HepG2 (cell line): ENCODE data around the gene CLEC16A. TPM values are rescaled to one million over a fixed set of nuclear protein-coding genes. Genes with fewer than 3 reads are reported as not detected.

Source experiments
- ELF1 ChIP-seq: sonication (generic); formaldehyde crosslinking; IDR thresholded peaks from 2 replicates; pipeline ENCODE4 v1.4.0; 2020; ENCODE audit warnings: missing genetic modification reagents
- EZH2 ChIP-seq: conservative IDR thresholded peaks from 2 replicates; pipeline ENCODE4 v1.6.1; 2012; ENCODE audit warnings: mild to moderate bottlenecking, low read depth, low read length, moderate library complexity
- FOXA3 ChIP-seq: IDR thresholded peaks from 2 replicates; pipeline ENCODE4 v1.6.1; 2016; ENCODE audit warnings: missing genetic modification reagents, missing compliant biosample characterization
- KMT2A ChIP-seq: sonication (generic); formaldehyde crosslinking; IDR thresholded peaks from 2 replicates; pipeline ENCODE4 v1.4.0; 2020; ENCODE audit warnings: missing genetic modification reagents
- NCOR1 ChIP-seq: fragments of 200-600 bp; sonication (generic); IDR thresholded peaks from 2 replicates; pipeline ENCODE4 v1.7.0; 2017; ENCODE audit warnings: antibody characterized with exemption, low read length, borderline replicate concordance
- PITX1 ChIP-seq: sonication (generic); formaldehyde crosslinking; IDR thresholded peaks from 2 replicates; pipeline ENCODE4 v1.5.1; 2020; ENCODE audit warnings: mild to moderate bottlenecking, missing genetic modification reagents
- RAD51 ChIP-seq: fragments of 450-650 bp; IDR thresholded peaks from 2 replicates; pipeline ENCODE4 v1.6.1; 2016; ENCODE audit warnings: borderline replicate concordance
- RFX3 ChIP-seq: IDR thresholded peaks from 2 replicates; pipeline ENCODE4 v1.6.1; 2016; ENCODE audit warnings: missing biosample characterization, missing genetic modification reagents
- TAF15 ChIP-seq: fragments of 200-400 bp; formaldehyde crosslinking; IDR thresholded peaks from one replicate; pipeline ENCODE4 v1.6.1; 2018; ENCODE audit warnings: mild to moderate bottlenecking, low read depth, low read length; ENCODE audit not compliant: poor library complexity, severe bottlenecking
- ZFP41 ChIP-seq: sonication (generic); formaldehyde crosslinking; IDR thresholded peaks from 2 replicates; pipeline ENCODE4 v1.4.0; 2020; ENCODE audit warnings: mild to moderate bottlenecking, missing genetic modification reagents, borderline replicate concordance
- ZFP90 ChIP-seq: sonication (generic); formaldehyde crosslinking; IDR thresholded peaks from 2 replicates; pipeline ENCODE4 v1.8.0; 2022; ENCODE audit warnings: missing genetic modification reagents, mild to moderate bottlenecking, inconsistent platforms, borderline replicate concordance
- ZNF224 ChIP-seq: sonication (generic); formaldehyde crosslinking; IDR thresholded peaks from 2 replicates; pipeline ENCODE4 v1.5.0; 2020; ENCODE audit warnings: mild to moderate bottlenecking, missing genetic modification reagents
- ZNF432 ChIP-seq: sonication (generic); formaldehyde crosslinking; IDR thresholded peaks from 2 replicates; pipeline ENCODE4 v1.5.0; 2020; ENCODE audit warnings: missing genetic modification reagents, mild to moderate bottlenecking, borderline replicate concordance
- ZNF558 ChIP-seq: sonication (generic); formaldehyde crosslinking; IDR thresholded peaks from 2 replicates; pipeline ENCODE4 v1.9.0; 2022; ENCODE audit warnings: mild to moderate bottlenecking, missing genetic modification reagents, borderline replicate concordance
- ZSCAN22 ChIP-seq: sonication (generic); formaldehyde crosslinking; IDR thresholded peaks from 2 replicates; pipeline ENCODE4 v1.4.0; 2020; ENCODE audit warnings: mild to moderate bottlenecking, missing genetic modification reagents
- polyA plus RNA-seq, 8 experiments: library from polyadenylated mRNA; depleted of rRNA in 3 of 8; stranded (reverse) in 7 of 8; unstranded in 1 of 8; fragments of >200 nt; fragmentation: Illumina TruSeq in 4 of 8; extraction: Trizol in 4 of 8; gene quantifications; 2 replicates each; pipeline versions ENCODE4 v1.2.1 to v1.2.3, GENCODE V29; 2011 to 2016; ENCODE audit warnings: low read depth in 4 of 8, missing spikeins in 1 of 8, mixed read lengths in 1 of 8; ENCODE audit not compliant: insufficient read depth in 1 of 8
- total RNA-seq, 5 experiments: library from RNA; depleted of rRNA; stranded (reverse); fragments of >200 nt; fragmentation: Illumina TruSeq; extraction: Trizol; gene quantifications; 2 replicates each; pipeline ENCODE4 v1.2.3, GENCODE V29; 2016; ENCODE audit warnings: low read depth in 1 of 5
- TF ChIP-seq, protein P1 (sequence below): sonication (generic); formaldehyde crosslinking; IDR thresholded peaks from 2 replicates; pipeline ENCODE4 v1.4.0; 2020; ENCODE audit warnings: missing genetic modification reagents
- TF ChIP-seq, protein P2 (sequence below): IDR thresholded peaks from 2 replicates; pipeline ENCODE4 v1.6.1; 2012; ENCODE audit warnings: low read depth, low read length, improper control_type of control experiment
- TF ChIP-seq, protein P3 (sequence below): sonication (generic); formaldehyde crosslinking; IDR thresholded peaks from 2 replicates; pipeline ENCODE4 v1.5.0; 2020; ENCODE audit warnings: missing genetic modification reagents, mild to moderate bottlenecking, borderline replicate concordance

The CLEC16A gene
- total and polyA plus RNA-seq, 2 of the 13 experiments (the other 11 are each of a cell fraction or from before 2014, with no cell fraction given) = 8.5 to 10.3 TPM

DNA sequence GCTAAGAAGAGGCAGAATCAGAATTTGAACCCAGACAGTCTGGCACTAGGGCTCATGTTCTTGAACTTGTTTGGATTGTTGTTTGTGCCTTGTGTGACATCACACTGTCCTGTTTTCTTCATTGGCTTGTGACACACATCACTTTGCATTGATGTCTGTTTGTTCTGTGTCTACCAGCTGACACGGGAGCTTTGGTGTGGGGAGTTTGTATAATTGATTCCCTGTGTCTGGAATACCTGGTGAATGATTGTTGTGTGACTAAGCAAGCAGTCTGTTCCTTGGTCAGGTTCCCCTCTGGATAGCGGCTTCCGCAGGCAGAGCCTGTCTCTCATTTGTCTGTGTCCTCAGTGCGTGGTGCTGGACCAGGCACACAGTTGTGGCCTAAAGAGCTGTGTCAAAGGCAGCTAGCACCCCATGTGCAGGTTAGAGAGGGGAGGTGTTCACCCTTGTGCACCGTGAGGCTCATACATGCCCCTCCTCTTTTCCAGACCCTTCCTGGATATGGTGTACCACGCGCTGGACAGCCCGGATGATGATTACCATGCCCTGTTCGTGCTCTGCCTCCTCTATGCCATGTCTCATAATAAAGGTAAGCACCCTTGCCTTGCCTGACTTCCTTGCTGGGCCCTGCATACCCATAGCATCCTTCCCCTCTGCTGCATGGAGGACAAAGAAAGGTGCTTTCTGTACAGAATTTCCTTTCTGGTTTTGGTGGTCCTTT lies 80.1 kb downstream of the CLEC16A start (continued):
- TF ChIP-seq ZNF432 (CRISPR knock-in tag) = no peak
- no peak for TF ChIP-seq KMT2A (CRISPR knock-in tag)
- TF ChIP-seq RFX3 (CRISPR knock-in tag) = no peak
- no peak for TF ChIP-seq ZSCAN22 (CRISPR knock-in tag)
- TF ChIP-seq ELF1 (CRISPR knock-in tag) = no peak
- TF ChIP-seq, protein P1, sequence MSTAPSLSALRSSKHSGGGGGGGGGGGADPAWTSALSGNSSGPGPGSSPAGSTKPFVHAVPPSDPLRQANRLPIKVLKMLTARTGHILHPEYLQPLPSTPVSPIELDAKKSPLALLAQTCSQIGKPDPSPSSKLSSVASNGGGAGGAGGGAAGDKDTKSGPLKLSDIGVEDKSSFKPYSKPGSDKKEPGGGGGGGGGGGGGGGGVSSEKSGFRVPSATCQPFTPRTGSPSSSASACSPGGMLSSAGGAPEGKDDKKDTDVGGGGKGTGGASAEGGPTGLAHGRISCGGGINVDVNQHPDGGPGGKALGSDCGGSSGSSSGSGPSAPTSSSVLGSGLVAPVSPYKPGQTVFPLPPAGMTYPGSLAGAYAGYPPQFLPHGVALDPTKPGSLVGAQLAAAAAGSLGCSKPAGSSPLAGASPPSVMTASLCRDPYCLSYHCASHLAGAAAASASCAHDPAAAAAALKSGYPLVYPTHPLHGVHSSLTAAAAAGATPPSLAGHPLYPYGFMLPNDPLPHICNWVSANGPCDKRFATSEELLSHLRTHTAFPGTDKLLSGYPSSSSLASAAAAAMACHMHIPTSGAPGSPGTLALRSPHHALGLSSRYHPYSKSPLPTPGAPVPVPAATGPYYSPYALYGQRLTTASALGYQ (CRISPR knock-in tag) = no peak
- no peak for TF ChIP-seq PITX1 (CRISPR knock-in tag)
- TF ChIP-seq, protein P2, sequence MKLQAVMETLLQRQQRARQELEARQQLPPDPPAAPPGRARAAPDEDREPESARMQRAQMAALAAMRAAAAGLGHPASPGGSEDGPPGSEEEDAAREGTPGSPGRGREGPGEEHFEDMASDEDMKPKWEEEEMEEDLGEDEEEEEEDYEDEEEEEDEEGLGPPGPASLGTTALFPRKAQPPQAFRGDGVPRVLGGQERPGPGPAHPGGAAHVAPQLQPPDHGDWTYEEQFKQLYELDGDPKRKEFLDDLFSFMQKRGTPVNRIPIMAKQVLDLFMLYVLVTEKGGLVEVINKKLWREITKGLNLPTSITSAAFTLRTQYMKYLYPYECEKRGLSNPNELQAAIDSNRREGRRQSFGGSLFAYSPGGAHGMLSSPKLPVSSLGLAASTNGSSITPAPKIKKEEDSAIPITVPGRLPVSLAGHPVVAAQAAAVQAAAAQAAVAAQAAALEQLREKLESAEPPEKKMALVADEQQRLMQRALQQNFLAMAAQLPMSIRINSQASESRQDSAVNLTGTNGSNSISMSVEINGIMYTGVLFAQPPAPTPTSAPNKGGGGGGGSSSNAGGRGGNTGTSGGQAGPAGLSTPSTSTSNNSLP = peak; percentile 71; the same call in 1 of the 2 replicates
- TF ChIP-seq EZH2 = no peak
- no peak for TF ChIP-seq ZFP41
- TF ChIP-seq ZNF224 (CRISPR knock-in tag) = no peak
- TF ChIP-seq ZFP90 (CRISPR knock-in tag) = no peak
- no peak for TF ChIP-seq RAD51
- TF ChIP-seq FOXA3 (CRISPR knock-in tag) = peak; percentile 71
- no peak for TF ChIP-seq TAF15
- TF ChIP-seq ZNF558 (CRISPR knock-in tag) = no peak
- peak; percentile 82; the same call in 1 of the 2 replicates for TF ChIP-seq NCOR1
- TF ChIP-seq, protein P3, sequence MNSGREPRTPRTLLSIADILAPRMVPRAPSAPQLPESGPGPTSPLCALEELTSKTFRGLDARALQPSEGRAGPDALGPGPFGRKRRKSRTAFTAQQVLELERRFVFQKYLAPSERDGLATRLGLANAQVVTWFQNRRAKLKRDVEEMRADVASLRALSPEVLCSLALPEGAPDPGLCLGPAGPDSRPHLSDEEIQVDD (CRISPR knock-in tag) = no peak
